B cell (primary cell): ENCODE data around the gene KIAA0753. TPM values are rescaled to one million over a fixed set of nuclear protein-coding genes. Genes with fewer than 3 reads are reported as not detected.

Source experiments
- ATAC-seq: fragments of 200-7000 bp; cut with Tn5 transposase; one replicate; pipeline ENCODE4 v1.10.0; 2021; ENCODE audit warnings: low read depth, mild to moderate bottlenecking, moderate number of reproducible peaks, moderate library complexity
- CTCF ChIA-PET: fragments of 350-600 bp; sonication (Branson Sonifier 250); formaldehyde crosslinking; loops from one replicate; lab custom pipeline; 2021; ENCODE audit warnings: antibody characterized with exemption, inconsistent platforms; lab: Charles Lee
- POLR2A ChIA-PET: fragments of 350-600 bp; sonication (Branson Sonifier 250); formaldehyde crosslinking; loops from one replicate; lab custom pipeline; 2021; ENCODE audit warnings: antibody characterized with exemption; lab: Charles Lee
- DNase-seq: peaks from one replicate; pipeline ENCODE4 v3.0.0; 2013
- H2AFZ ChIP-seq: 2 replicates; pipeline ENCODE4 v1.6.1; 2012; ENCODE audit warnings: mild to moderate bottlenecking, low read depth, low read length; ENCODE audit not compliant: insufficient read depth, poor library complexity, severe bottlenecking
- H3K27ac ChIP-seq, 2 donors: 1 replicate in 1 of 2; 2 replicates in 1 of 2; pipeline ENCODE4 v1.5.1; 2012 to 2013; ENCODE audit warnings: low read length in 2 of 2, mild to moderate bottlenecking in 2 of 2, moderate library complexity in 1 of 2
- H3K27me3 ChIP-seq, 4 experiments: fragments of 200-600 bp in 1 of 4; sonication (generic) in 1 of 4; replicated peaks in 1 of 4; 1 replicate in 2 of 4; 2 replicates in 2 of 4; pipeline versions ENCODE4 v1.6.1 to v1.7.0; 2013 to 2016; ENCODE audit warnings: low read length in 3 of 4, mild to moderate bottlenecking in 2 of 4, mixed read lengths in 1 of 4, moderate library complexity in 1 of 4; ENCODE audit not compliant: insufficient read depth in 4 of 4, control insufficient read depth in 3 of 4; ENCODE audit errors: control extremely low read depth in 1 of 4
- H3K36me3 ChIP-seq, 2 experiments: replicated peaks in 1 of 2; 1 replicate in 1 of 2; 2 replicates in 1 of 2; pipeline versions ENCODE4 v1.6.1 to v1.7.1; 2013; ENCODE audit warnings: low read length in 1 of 2; ENCODE audit not compliant: insufficient read depth in 2 of 2, control insufficient read depth in 1 of 2; ENCODE audit errors: control extremely low read depth in 1 of 2, extremely low read depth in 1 of 2
- H3K4me1 ChIP-seq, 2 donors: fragments of 200-600 bp in 1 of 2; sonication (generic) in 1 of 2; 1 replicate in 1 of 2; 2 replicates in 1 of 2; pipeline versions ENCODE4 v1.5.1 to v1.6.1; 2013 to 2017; ENCODE audit warnings: low read length in 2 of 2; ENCODE audit not compliant: control insufficient read depth in 2 of 2, insufficient read depth in 2 of 2
- H3K4me2 ChIP-seq: replicated peaks from 2 replicates; pipeline ENCODE3; 2012; ENCODE audit warnings: mild to moderate bottlenecking, low read depth, low read length; ENCODE audit not compliant: poor library complexity, severe bottlenecking
- H3K4me3 ChIP-seq, 5 experiments: fragments of 200-600 bp in 1 of 5; sonication (generic) in 1 of 5; 1 replicate in 3 of 5; 2 replicates in 2 of 5; pipeline versions ENCODE4 v1.5.1 to v1.7.0; 2011 to 2016; ENCODE audit warnings: low read length in 4 of 5, mild to moderate bottlenecking in 4 of 5, low read depth in 2 of 5, control low read depth in 1 of 5, moderate library complexity in 1 of 5; ENCODE audit not compliant: insufficient read depth in 1 of 5; ENCODE audit errors: control extremely low read depth in 1 of 5, extremely low read depth in 1 of 5
- H3K79me2 ChIP-seq: fragments of 200-600 bp; sonication (generic); one replicate; pipeline ENCODE4 v1.6.0; 2016; ENCODE audit warnings: low read length; ENCODE audit not compliant: control insufficient read depth, insufficient read depth
- H3K9ac ChIP-seq: fragments of 200-600 bp; sonication (generic); 2 replicates; pipeline ENCODE4 v1.6.1; 2017; ENCODE audit warnings: mild to moderate bottlenecking, low read length, moderate library complexity
- H3K9me3 ChIP-seq, 3 donors: one replicate each; pipeline versions ENCODE4 v1.6.1 to v1.7.1; 2013; ENCODE audit warnings: low read length in 2 of 3; ENCODE audit not compliant: control insufficient read depth in 2 of 3, insufficient read depth in 1 of 3; ENCODE audit errors: control extremely low read depth in 1 of 3
- H4K20me1 ChIP-seq: 2 replicates; pipeline ENCODE4 v1.6.0; 2012; ENCODE audit warnings: mild to moderate bottlenecking, low read length; ENCODE audit not compliant: insufficient read depth, control insufficient read depth, poor library complexity, severe bottlenecking
- H3K27ac Mint-ChIP-seq: one replicate; pipeline ENCODE4 v1.8.0; 2021; ENCODE audit warnings: mixed read lengths
- H3K27me3 Mint-ChIP-seq: one replicate; pipeline ENCODE4 v1.8.0; 2021; ENCODE audit warnings: mixed read lengths
- H3K4me1 Mint-ChIP-seq: one replicate; pipeline ENCODE4 v1.8.0; 2021; ENCODE audit warnings: mixed read lengths
- H3K4me3 Mint-ChIP-seq: one replicate; pipeline ENCODE4 v1.8.0; 2021; ENCODE audit warnings: mixed read lengths
- H3K9me3 Mint-ChIP-seq: one replicate; pipeline ENCODE4 v1.8.0; 2022; ENCODE audit warnings: mixed read lengths; ENCODE audit not compliant: insufficient read depth
- CTCF ChIP-seq: fragments of 200-600 bp; IDR thresholded peaks from one replicate; pipeline ENCODE4 v1.8.0; 2022; ENCODE audit warnings: antibody characterized with exemption, mild to moderate bottlenecking
- EZH2 ChIP-seq: IDR thresholded peaks from 2 replicates; pipeline ENCODE4 v1.6.1; 2012; ENCODE audit warnings: borderline replicate concordance, low read depth, mild to moderate bottlenecking, moderate library complexity, low read length; ENCODE audit not compliant: insufficient read depth, poor library complexity, severe bottlenecking
- WGBS: methylation state at CpG from one replicate; pipeline ENCODE4 v1.1.5; 2013; ENCODE audit warnings: missing lambda C conversion rate; ENCODE audit not compliant: insufficient coverage; 5-methylcytosine and 5-hydroxymethylcytosine counted together
- intact Hi-C: fragments of 100-400 bp; cut with micrococcal nuclease; formaldehyde crosslinking; loops from one replicate; pipeline ENCODE4 v1.10.0; 2022
- polyA plus RNA-seq: library from polyadenylated mRNA; depleted of rRNA; stranded (reverse); fragments of >200 nt; gene quantifications from 2 replicates; pipeline ENCODE4 v1.2.3, GENCODE V29; 2012
- total RNA-seq, 2 donors: library from RNA; stranded (reverse); fragments of 120-200 nt in 1 of 2; gene quantifications; 1 replicate in 1 of 2; 2 replicates in 1 of 2; pipeline versions ENCODE4 v1.2.3 to v1.2.4, GENCODE V29; 2013 to 2022

The KIAA0753 gene
- total and polyA plus RNA-seq, 2 donors (not counting 1 experiment from before 2014, with no cell fraction given) = 6.3 to 29.1 TPM

GRCh38 chr17:6602141-6602540 lies 38.4 kb downstream of the KIAA0753 start:
- no peaks in the 10 kb centered on the region for H3K9me3 Mint-ChIP-seq
- ChIA-PET POLR2A (no interaction called here), CTCF (no interaction called here)
- no peak overlapping the region for H3K27ac Mint-ChIP-seq
- no peaks in the 10 kb centered on the region for H3K9me3 ChIP-seq
- H3K36me3 ChIP-seq = peaks cover 8 to 31% of the 10 kb centered on the region in 2 experiments
- peaks cover 11 to 12% of the 10 kb centered on the region in 2 donors for H3K4me1 ChIP-seq
- no peaks in the 10 kb centered on the region for H3K27me3 ChIP-seq
- DNase-seq = no peak
- H3K4me3 ChIP-seq = no peak overlapping the region
- H3K4me3 Mint-ChIP-seq = no peak overlapping the region
- no peak overlapping the region for H3K27ac ChIP-seq
- no peak for ATAC-seq
- no peak overlapping the region for H2AFZ ChIP-seq
- H4K20me1 ChIP-seq = no peaks in the 10 kb centered on the region
- no peak for TF ChIP-seq EZH2
- no peak for TF ChIP-seq CTCF
- no peaks in the 10 kb centered on the region for H3K79me2 ChIP-seq
- H3K27me3 Mint-ChIP-seq = no peaks in the 10 kb centered on the region
- no peak overlapping the region for H3K4me2 ChIP-seq
- no CpG with 5 or more reads among the region's 2 CpGs for WGBS
- intact Hi-C loops = no loop called here
- peaks cover 14% of the 10 kb centered on the region for H3K4me1 Mint-ChIP-seq
- no peak overlapping the region for H3K9ac ChIP-seq

- intact Hi-C loops = loop anchor here (5.0 kb wide), 1 partner anchor 127 kb away; no protein-coding TSS in a partner anchor
- no peaks in the 10 kb centered on the region for H4K20me1 ChIP-seq
- H3K9ac ChIP-seq = no peak overlapping the region
- ChIA-PET CTCF (interaction anchor here (0.9 to 1.7 kb wide), 5 partner anchors 23 to 201 kb away, joined by 3 to 12 read pairs (median 4); no protein-coding TSS in a partner anchor), POLR2A (interaction anchor here (1.5 kb wide), 1 partner anchor 42 kb away, joined by 3 read pairs; the partner anchor contains the start of genes KIAA0753 and TXNDC17)
- no peak overlapping the region for H3K4me3 Mint-ChIP-seq
- H3K36me3 ChIP-seq = peaks cover 15 to 29% of the 10 kb centered on the region in 2 experiments
- H3K4me1 Mint-ChIP-seq = peaks cover 14% of the 10 kb centered on the region
- TF ChIP-seq CTCF = no peak
- no peak for TF ChIP-seq EZH2
- no peaks in the 10 kb centered on the region for H3K27me3 ChIP-seq
- H3K4me3 ChIP-seq = no peak overlapping the region
- DNase-seq (peak; percentile 55), ATAC-seq (peak; percentile 41)
- H3K9me3 Mint-ChIP-seq = no peaks in the 10 kb centered on the region
- H3K27ac ChIP-seq = no peak overlapping the region
- H3K79me2 ChIP-seq = no peaks in the 10 kb centered on the region
- no peak overlapping the region for H2AFZ ChIP-seq
- H3K4me2 ChIP-seq = no peak overlapping the region
- peak overlapping the region; percentile 71 for H3K27ac Mint-ChIP-seq
- peaks cover 11 to 12% of the 10 kb centered on the region in 2 donors for H3K4me1 ChIP-seq
- H3K9me3 ChIP-seq = no peaks in the 10 kb centered on the region
- H3K27me3 Mint-ChIP-seq = no peaks in the 10 kb centered on the region
Measured at GRCh38 chr17:6599364-6599763, 41.1 kb downstream of the KIAA0753 start.
